Right cardiac atrium (tissue), 5 donors: ENCODE data around the gene FYN. TPM values are rescaled to one million over a fixed set of nuclear protein-coding genes. Genes with fewer than 3 reads are reported as not detected.
A peak's percentile ranks its signal among the peaks of the same experiment; 100 is the strongest.

Experiments used
- ATAC-seq, 2 donors: fragments of 200-7000 bp; cut with Tn5 transposase; one replicate each; pipeline versions ENCODE4 v1.8.0 to v1.9.1; 2020; ENCODE audit warnings: moderate library complexity in 2 of 2, mild to moderate bottlenecking in 1 of 2
- DNase-seq, 3 donors: peaks; one replicate each; pipeline ENCODE4 v3.0.0-alpha.2; 2020
- H3K27ac ChIP-seq: one replicate; pipeline ENCODE4 v1.5.1; 2013; ENCODE audit warnings: mild to moderate bottlenecking, low read length, control low read depth, moderate library complexity
- H3K27me3 ChIP-seq: one replicate; pipeline ENCODE4 v1.6.1; 2013; ENCODE audit not compliant: control insufficient read depth, insufficient read depth
- H3K4me1 ChIP-seq: one replicate; pipeline ENCODE4 v1.6.1; 2013; ENCODE audit warnings: low read length; ENCODE audit not compliant: control insufficient read depth, insufficient read depth
- H3K4me3 ChIP-seq: one replicate; pipeline ENCODE4 v1.5.1; 2013; ENCODE audit warnings: low read length, control low read depth
- H3K9me3 ChIP-seq: one replicate; pipeline ENCODE4 v1.6.1; 2013; ENCODE audit warnings: low read length; ENCODE audit not compliant: control insufficient read depth
- WGBS: extraction: QIAGEN DNeasy Blood & Tissue Kit; methylation state at CpG from one replicate; pipeline ENCODE4 v1.1.7; 2013; 5-methylcytosine and 5-hydroxymethylcytosine counted together
- intact Hi-C, 4 donors: fragments of 100-400 bp; cut with DNase I; formaldehyde crosslinking; loops; one replicate each; pipeline versions ENCODE4 v1.11.0 to v1.14.0; 2022 to 2023
- polyA plus RNA-seq: library from polyadenylated mRNA; stranded (reverse); fragments of 200-250 nt; gene quantifications from one replicate; pipeline ENCODE4 v1.2.3, GENCODE V29; 2013
- total RNA-seq, 4 donors: library from RNA; stranded (reverse); fragmentation: NEBNext Ultra II Directional; extraction: Animal tissue kit (Norgen Biotek cat#: 25700); gene quantifications; one replicate each; pipeline ENCODE4 v1.2.1, GENCODE V29; 2021
- donor health status: healthy with polysubstance abuse.
- donor health status: DM: no; HTN: yes; CAD: no.
- donor health status: DM: no; HTN: no; CAD: no.
- donor health status: DM: no; HTN: yes; CAD: no; lungs with severe emphysema.
- donor health status: DM: yes; HTN: yes; CAD: no.

The FYN gene
- total and polyA plus RNA-seq, 5 donors: 29.8 to 76.6 (median 73.3) TPM

DNA sequence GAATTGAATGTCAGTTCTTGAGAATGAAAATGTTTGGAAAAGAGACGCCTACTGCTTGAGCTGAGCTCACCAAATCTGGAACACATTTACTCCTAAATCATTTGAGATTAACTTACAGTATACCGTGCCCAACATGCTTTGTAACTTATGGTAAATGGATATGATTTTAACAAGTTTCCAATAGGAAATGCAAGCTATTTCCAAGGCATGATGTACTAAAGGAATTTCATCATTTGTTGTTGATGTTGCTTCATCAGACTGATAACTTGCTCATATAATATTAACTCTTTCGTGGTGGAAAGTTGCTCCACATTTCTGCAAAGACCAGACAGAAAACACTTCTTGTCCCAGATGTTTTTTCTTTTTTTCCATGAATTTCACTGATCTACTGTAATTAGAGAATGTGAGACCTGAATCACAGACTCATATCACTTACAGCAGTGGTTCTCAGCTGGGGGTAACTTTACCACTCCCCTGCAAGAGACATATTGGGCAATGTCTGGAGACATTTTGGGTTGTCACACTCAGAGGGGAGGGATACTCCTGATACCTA lies 151.0 kb downstream of the FYN start:
- DNase-seq: no peak
- no peak overlapping the region for H3K27ac ChIP-seq
- intact Hi-C loops: loop anchor here in 1 of 4 donors (10.0 kb wide), 1 partner anchor 153 kb away; the partner anchor contains the start of gene FYN
- peak; percentile 10 to 12 for ATAC-seq
- WGBS: 49% methylated on average over 3 of the region's 3 CpGs
- peaks cover 19% of the 10 kb centered on the region for H3K4me1 ChIP-seq
- H3K9me3 ChIP-seq: no peaks in the 10 kb centered on the region
- no peaks in the 10 kb centered on the region for H3K27me3 ChIP-seq
- no peak overlapping the region for H3K4me3 ChIP-seq

DNA sequence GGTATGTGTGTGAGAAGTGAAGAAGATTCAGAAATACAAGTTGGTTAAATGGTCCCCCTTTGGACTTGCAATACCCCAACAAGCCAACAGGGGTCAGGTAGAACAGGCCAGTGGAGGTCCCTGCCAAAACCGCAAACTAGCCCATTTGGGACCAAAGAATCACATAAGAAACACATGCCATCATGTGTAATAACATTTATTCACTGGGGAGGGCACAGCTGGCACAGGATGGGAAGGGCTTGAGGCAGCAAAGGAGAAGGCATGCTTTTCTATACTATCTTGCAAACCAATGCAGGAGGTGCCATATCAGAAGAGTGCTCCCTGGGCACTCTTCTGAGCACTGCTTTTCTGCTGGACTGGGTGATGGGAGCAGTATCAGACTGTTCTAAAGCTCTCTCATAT lies 151.5 kb downstream of the FYN start:
- no peaks in the 10 kb centered on the region for H3K27me3 ChIP-seq
- DNase-seq: peak in 1 of 3 donors; percentile 40
- H3K27ac ChIP-seq: peak overlapping the region; percentile 42
- peaks cover 19% of the 10 kb centered on the region for H3K4me1 ChIP-seq
- H3K9me3 ChIP-seq: no peaks in the 10 kb centered on the region
- ATAC-seq: peak; percentile 5 to 29
- intact Hi-C loops: loop anchor here in 1 of 4 donors (10.0 kb wide), 1 partner anchor 153 kb away; the partner anchor contains the start of gene FYN
- WGBS: 66% methylated on average over 1 of the region's 1 CpG
- H3K4me3 ChIP-seq: no peak overlapping the region

DNA sequence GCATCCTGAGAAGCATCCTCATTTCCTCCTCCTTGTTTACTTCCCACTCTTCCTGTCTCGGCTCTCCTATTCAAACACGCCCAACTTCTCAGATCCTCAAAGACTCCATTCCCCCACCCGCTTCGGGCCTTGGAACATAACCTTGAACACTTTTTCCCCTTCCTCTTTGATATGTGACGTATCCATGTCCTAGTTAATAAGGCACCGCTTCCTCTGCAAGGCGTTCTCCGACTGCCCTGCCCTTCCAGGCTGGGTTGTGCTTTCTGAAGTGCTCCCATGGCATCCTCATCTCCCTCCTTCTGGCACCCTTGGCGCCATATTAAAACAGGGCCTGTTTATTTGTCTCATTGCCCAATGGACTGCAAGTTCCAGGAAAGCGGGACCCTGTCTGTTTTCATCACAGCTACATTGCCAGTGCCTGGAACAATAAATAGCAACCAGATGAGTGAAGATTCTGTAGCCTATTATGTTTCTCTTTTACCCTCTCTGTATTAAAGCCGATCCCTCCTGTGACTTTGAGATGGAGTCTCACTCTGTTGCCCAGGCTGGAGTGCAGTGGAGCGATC lies 152.2 kb downstream of the FYN start:
- Histone ChIP-seq H3K9me3 (no peaks in the 10 kb centered on the region), H3K4me3 (no peak overlapping the region), H3K27ac (peak overlapping the region; percentile 13), H3K4me1 (peaks cover 19% of the 10 kb centered on the region), H3K27me3 (no peaks in the 10 kb centered on the region)
- DNase-seq: peak in 1 of 3 donors; percentile 48
- intact Hi-C loops: loop anchor here in 1 of 4 donors (10.0 kb wide), 1 partner anchor 154 kb away; the partner anchor contains the start of gene FYN
- whole genome bisulfite sequencing: 78% methylated on average over 12 of the region's 12 CpGs
- ATAC-seq: peak in 1 of 2 donors; percentile 33

DNA sequence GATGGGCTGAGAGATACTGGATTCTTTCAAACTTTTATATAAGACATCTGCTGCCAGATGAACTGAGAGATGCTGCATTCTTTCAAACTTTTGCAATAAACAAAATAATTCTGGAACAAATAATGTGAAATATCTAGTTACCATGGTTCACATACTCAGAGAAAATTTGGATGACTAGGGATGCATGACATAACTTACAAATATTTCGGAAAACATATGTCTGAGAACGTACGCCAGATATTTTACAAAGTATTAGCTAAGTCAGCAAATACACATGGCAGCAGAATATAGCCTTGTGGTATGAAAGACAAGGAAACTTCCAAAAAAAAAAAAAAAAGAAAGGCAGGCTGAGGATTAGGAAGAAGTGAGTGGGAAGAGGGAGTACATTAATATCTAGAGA lies 154.3 kb downstream of the FYN start:
- intact Hi-C loops: loop anchor here in 1 of 4 donors (10.0 kb wide), 2 partner anchors 56 to 326 kb away; no protein-coding TSS in a partner anchor
- H3K27ac ChIP-seq: no peak overlapping the region
- WGBS: 82% methylated on average over 3 of the region's 3 CpGs
- no peak for ATAC-seq
- no peak for DNase-seq
- H3K9me3 ChIP-seq: no peaks in the 10 kb centered on the region
- H3K4me1 ChIP-seq: peaks cover 11% of the 10 kb centered on the region
- H3K27me3 ChIP-seq: no peaks in the 10 kb centered on the region
- H3K4me3 ChIP-seq: no peak overlapping the region

DNA sequence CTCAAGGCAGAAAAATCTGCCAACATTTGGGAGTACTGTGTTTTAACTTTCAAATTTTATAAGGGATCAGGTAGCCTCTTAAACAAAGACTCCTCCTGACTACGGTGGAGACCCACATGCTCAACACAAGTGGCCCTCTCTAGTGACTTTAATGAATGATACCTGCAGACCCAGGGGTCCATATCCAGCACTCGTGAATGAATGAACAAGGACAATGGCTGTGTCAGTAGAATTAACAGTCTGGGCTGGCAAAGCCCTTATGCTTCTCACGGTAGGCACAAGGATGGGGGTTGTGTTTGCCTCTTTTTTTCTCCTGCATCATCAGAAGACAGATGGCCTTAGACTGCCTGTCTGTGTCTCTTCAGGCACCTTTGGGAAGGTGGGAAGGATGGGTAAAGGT lies 154.9 kb downstream of the FYN start:
- intact Hi-C loops: loop anchor here in 1 of 4 donors (10.0 kb wide), 2 partner anchors 56 to 326 kb away; no protein-coding TSS in a partner anchor
- Histone ChIP-seq H3K9me3 (no peaks in the 10 kb centered on the region), H3K27ac (no peak overlapping the region), H3K4me3 (no peak overlapping the region), H3K27me3 (no peaks in the 10 kb centered on the region), H3K4me1 (peaks cover 11% of the 10 kb centered on the region)
- 84% methylated on average over 3 of the region's 3 CpGs for WGBS
- DNase-seq: no peak
- ATAC-seq: no peak

DNA sequence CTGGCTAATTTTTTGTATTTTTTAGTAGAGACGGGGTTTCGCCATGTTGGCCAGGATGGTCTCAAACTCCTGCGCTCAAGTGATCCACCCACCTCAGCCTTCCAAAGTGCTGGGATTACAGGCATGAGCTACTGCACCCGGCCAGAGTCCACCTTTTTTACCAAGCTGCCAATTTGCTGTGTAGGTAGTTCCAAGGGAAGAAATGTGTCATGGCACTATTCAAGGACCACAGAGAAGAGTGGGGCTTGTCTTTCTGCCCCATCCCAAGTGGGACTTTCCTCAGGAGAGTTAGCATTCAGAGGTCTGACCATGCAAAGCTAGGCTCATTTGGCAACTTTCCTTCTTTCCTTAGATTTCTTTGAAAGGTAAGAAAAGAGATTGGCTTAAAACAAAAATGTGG lies 155.6 kb downstream of the FYN start:
- peaks cover 11% of the 10 kb centered on the region for H3K4me1 ChIP-seq
- no peaks in the 10 kb centered on the region for H3K27me3 ChIP-seq

DNA sequence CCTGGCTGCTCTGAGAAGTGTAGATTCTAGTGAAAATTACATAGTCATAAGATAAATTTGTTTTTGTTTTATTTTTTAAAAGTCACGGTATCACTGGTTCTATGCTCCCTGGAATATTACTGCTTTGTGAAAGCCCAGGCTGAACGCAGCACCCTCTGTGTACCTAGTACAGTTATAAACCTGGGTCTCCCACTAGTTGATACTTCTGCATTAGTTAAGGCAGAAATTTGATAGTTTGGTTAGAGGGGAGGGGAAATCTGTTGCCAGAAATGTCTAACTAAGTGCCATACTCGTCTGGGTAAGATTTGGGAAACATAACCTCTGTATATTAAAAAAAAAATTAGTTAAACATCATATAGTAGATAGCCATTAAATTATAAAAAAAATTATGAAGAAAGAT lies 156.9 kb downstream of the FYN start:
- intact Hi-C loops: loop anchor here in 1 of 4 donors (10.0 kb wide), 2 partner anchors 58 to 328 kb away; no protein-coding TSS in a partner anchor
- Histone ChIP-seq H3K27me3 (no peaks in the 10 kb centered on the region), H3K4me3 (no peak overlapping the region), H3K4me1 (peaks cover 8% of the 10 kb centered on the region), H3K27ac (no peak overlapping the region), H3K9me3 (no peaks in the 10 kb centered on the region)
- DNase-seq: no peak
- WGBS: 89% methylated on average over 3 of the region's 3 CpGs
- ATAC-seq: no peak

More for the DNA sequence above, 155.6 kb downstream of the FYN start:
- Histone ChIP-seq H3K4me3 (no peak overlapping the region), H3K9me3 (no peaks in the 10 kb centered on the region), H3K27ac (no peak overlapping the region)
- ATAC-seq (no peak), DNase-seq (no peak)
- 95% methylated on average over 4 of the region's 4 CpGs for WGBS
- intact Hi-C loops: loop anchor here in 1 of 4 donors (10.0 kb wide), 2 partner anchors 57 to 327 kb away; no protein-coding TSS in a partner anchor

DNA sequence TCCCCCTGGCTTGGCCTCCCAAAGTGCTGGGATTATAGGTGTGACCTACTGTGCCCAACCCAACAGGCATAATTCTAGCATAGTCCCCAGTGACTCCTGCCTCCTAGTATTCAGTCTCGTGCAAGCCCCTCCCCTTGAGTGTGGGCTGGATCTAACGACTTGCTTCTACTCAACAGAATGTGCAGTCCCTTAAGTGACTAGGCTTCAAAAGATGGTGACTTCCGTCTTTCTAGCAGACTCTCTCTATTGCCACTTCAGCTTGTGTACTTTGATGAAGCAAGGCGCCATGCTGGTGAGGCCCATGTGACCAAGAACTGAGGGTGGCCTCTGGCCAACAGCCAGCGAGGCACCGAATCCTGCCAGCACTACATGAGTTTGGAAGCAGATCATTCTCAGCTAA lies 157.9 kb downstream of the FYN start:
- DNase-seq: peak in 2 of 3 donors; percentile 63 to 64
- no peaks in the 10 kb centered on the region for H3K27me3 ChIP-seq
- intact Hi-C loops: loop anchor here in 1 of 4 donors (10.0 kb wide), 2 partner anchors 59 to 329 kb away; no protein-coding TSS in a partner anchor
- WGBS: 69% methylated on average over 6 of the region's 6 CpGs
- ATAC-seq: no peak
- no peak overlapping the region for H3K4me3 ChIP-seq
- no peaks in the 10 kb centered on the region for H3K9me3 ChIP-seq
- no peak overlapping the region for H3K27ac ChIP-seq
- peaks cover 7% of the 10 kb centered on the region for H3K4me1 ChIP-seq

DNA sequence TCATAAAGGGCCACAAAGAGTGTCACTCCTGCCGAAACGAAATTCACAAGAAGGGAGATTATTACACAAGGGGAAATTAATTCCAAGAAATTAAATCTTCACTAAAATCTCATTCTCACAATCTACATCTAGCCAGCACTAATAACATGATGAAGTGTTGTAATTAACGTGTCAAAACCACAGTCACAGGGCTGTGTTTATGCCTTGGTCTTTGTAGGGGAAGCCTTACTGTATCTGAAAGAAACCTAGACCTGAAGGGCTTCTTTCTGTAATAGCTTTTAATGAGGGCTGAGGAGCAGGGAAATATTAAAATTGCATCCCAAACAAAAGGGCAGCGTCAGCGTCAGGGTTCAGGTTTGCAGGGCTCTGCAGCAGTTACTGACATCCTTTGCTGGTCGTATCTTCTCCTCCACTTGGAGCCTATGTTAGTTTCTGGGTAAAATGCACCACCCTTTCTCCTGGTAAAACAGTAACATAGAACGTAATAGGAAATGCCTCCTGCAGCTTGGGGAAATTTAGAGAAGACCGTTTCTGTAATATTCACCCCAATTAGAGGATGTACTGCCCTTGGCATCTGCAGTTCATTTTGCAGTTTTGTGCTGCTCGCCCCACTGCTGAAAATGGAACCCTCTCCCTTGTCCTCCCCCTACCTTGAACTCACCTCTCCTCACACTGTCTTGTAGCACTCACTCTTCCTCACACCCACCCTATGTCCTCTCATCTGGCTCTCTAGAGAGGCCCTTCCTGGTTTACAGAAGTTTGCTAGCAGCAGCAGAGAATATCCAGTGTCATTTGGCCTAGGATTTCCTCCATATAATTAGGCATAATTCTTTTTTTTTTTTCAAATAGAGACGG lies 158.6 kb downstream of the FYN start:
- Histone ChIP-seq H3K4me3 (no peak overlapping the region), H3K27me3 (no peaks in the 10 kb centered on the region), H3K4me1 (peaks cover 7% of the 10 kb centered on the region), H3K27ac (no peak overlapping the region), H3K9me3 (no peaks in the 10 kb centered on the region)
- ATAC-seq (no peak), DNase-seq (no peak)
- WGBS: 84% methylated on average over 10 of the region's 10 CpGs
- intact Hi-C loops: loop anchor here in 1 of 4 donors (10.0 kb wide), 2 partner anchors 60 to 330 kb away; no protein-coding TSS in a partner anchor

DNA sequence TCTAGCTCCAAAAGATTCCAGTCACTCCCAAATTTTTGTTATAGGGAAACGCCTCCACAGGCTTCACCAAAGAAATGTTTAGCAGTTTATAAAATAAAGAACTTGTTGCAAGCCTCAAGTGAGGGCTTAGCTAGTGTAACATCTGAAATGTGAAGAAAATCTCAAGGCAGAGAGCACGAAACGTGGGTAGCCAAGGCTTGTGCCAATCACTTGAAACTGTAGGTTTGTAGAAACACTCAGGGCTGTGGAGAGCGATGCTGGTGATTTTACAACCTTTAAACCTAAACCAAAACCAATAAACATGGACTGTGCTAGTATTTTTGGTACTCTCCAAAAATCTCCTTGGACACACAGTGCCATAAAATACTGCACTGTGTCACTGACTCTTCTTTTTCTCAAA lies 159.4 kb downstream of the FYN start:
- no peak for ATAC-seq

More for the DNA sequence above, 159.4 kb downstream of the FYN start:
- Histone ChIP-seq H3K27me3 (no peaks in the 10 kb centered on the region), H3K27ac (no peak overlapping the region), H3K4me1 (peaks cover 7% of the 10 kb centered on the region), H3K9me3 (no peaks in the 10 kb centered on the region), H3K4me3 (no peak overlapping the region)
- intact Hi-C loops: loop anchor here in 1 of 4 donors (10.0 kb wide), 2 partner anchors 61 to 331 kb away; no protein-coding TSS in a partner anchor
- 85% methylated on average over 4 of the region's 4 CpGs for WGBS
- no peak for DNase-seq
